Neural cell (in vitro differentiated cells): ENCODE measurements around the gene FAM210B.

Source experiments
- EP300 ChIP-seq: fragments of 450-650 bp; conservative IDR thresholded peaks from 2 replicates; pipeline ENCODE4 v1.6.1; 2014; ENCODE audit warnings: antibody characterized with exemption, mild to moderate bottlenecking, moderate library complexity; ENCODE audit not compliant: poor library complexity, severe bottlenecking
- EZH2 ChIP-seq: fragments of 200-600, 300-800 bp; shearing (Covaris generic), sonication (generic); IDR thresholded peaks from 2 replicates; pipeline ENCODE4 v1.6.1; 2014; ENCODE audit warnings: antibody characterized with exemption, low read length, borderline replicate concordance, mild to moderate bottlenecking; ENCODE audit not compliant: insufficient read depth, poor library complexity, severe bottlenecking
- MXI1 ChIP-seq: fragments of 450-650 bp; conservative IDR thresholded peaks from 2 replicates; pipeline ENCODE4 v1.6.1; 2014; ENCODE audit warnings: antibody characterized with exemption, mild to moderate bottlenecking; ENCODE audit not compliant: poor library complexity, severe bottlenecking
- POLR2AphosphoS5 ChIP-seq: IDR thresholded peaks from 2 replicates; pipeline ENCODE4 v1.6.1; 2012
- RAD21 ChIP-seq: fragments of 450-650 bp; conservative IDR thresholded peaks from 2 replicates; pipeline ENCODE4 v1.6.1; 2014; ENCODE audit warnings: antibody characterized with exemption, mild to moderate bottlenecking, moderate library complexity
- REST ChIP-seq: IDR thresholded peaks from 2 replicates; pipeline ENCODE4 v1.6.1; 2012; ENCODE audit warnings: borderline replicate concordance
- TAF1 ChIP-seq: IDR thresholded peaks from 2 replicates; pipeline ENCODE4 v1.6.1; 2012; ENCODE audit warnings: low read depth
- TF ChIP-seq, protein P1 (sequence below): fragments of 450-650 bp; IDR thresholded peaks from 2 replicates; pipeline ENCODE4 v1.5.1; 2014; ENCODE audit warnings: antibody characterized with exemption, mild to moderate bottlenecking, moderate library complexity; ENCODE audit not compliant: poor library complexity, severe bottlenecking

GRCh38 chr20:56363491-56363890 is 4.7 kb downstream of the FAM210B start:
- TF ChIP-seq MXI1 (no peak), EZH2 (no peak), POLR2AphosphoS5 (no peak), TAF1 (no peak), RAD21 (no peak), EP300 (no peak), REST (no peak)
- TF ChIP-seq, protein P1, sequence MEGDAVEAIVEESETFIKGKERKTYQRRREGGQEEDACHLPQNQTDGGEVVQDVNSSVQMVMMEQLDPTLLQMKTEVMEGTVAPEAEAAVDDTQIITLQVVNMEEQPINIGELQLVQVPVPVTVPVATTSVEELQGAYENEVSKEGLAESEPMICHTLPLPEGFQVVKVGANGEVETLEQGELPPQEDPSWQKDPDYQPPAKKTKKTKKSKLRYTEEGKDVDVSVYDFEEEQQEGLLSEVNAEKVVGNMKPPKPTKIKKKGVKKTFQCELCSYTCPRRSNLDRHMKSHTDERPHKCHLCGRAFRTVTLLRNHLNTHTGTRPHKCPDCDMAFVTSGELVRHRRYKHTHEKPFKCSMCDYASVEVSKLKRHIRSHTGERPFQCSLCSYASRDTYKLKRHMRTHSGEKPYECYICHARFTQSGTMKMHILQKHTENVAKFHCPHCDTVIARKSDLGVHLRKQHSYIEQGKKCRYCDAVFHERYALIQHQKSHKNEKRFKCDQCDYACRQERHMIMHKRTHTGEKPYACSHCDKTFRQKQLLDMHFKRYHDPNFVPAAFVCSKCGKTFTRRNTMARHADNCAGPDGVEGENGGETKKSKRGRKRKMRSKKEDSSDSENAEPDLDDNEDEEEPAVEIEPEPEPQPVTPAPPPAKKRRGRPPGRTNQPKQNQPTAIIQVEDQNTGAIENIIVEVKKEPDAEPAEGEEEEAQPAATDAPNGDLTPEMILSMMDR = no peak
